Placental epithelial cell (primary cell): ENCODE data around the gene XRCC5. TPM values are rescaled to one million over a fixed set of nuclear protein-coding genes. Genes with fewer than 3 reads are reported as not detected.

Experiments
- total RNA-seq: library from RNA; depleted of rRNA; stranded (reverse); fragments of >200 nt; gene quantifications from 2 replicates; pipeline ENCODE4 v1.2.3, GENCODE V29; 2012

Gene XRCC5
- 154 and 220 TPM in 2 replicates for total RNA-seq

DNA sequence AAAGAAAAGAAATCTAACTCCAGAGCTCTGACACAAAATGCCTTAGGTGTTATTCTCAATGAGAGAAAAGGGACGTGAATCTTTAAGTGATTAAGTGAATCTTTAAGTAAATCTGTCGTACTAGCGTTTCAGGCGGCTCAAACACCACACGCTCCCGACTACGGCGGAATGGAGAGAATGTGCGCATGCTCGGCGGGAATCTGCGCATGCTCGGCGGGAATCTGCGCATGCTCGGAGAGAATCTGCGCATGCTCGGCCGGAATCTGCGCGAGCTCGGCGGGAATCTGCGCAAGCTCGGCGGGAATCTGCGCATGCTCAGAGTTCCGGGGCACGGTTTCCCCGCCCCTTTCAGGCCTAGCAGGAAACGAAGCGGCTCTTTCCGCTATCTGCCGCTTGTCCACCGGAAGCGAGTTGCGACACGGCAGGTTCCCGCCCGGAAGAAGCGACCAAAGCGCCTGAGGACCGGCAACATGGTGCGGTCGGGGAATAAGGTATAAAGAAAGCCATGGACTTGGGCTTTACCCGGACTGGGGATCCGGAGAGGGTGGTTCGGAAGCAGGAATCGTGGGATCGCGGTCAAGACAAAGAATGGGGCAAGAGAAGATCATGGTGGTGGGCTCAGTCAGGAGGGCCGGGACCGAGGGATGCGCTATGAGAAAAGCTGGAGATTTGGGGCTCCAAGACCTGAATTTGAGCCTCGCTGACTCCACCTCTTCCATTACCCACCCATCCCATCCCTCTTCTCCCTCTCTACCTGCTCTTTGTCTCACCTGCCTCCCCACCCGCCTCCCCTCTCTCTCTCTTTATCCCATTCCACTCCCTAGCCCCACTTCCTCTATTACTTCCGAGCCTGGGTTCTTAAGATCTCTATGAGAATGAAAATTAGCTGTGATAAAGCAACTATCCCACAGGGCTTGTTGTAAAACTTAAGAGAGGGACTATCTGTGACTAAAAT, at the start of gene XRCC5:
TSS of gene XRCC5 (plus strand) at position 382 of the 955 bp plus-strand sequence. CDS start at position 471, 89 bp downstream.

GRCh38 chr2:216081487-216082116, 27.5 kb upstream of the XRCC5 start, which contains the start of the genes PECR and TMEM169:
Gene PECR (minus strand): TSS chr2:216081809. CDS start chr2:216081741, 68 bp downstream.
Gene TMEM169 (plus strand): TSS chr2:216081919. CDS start chr2:216095964, 14,045 bp downstream.

Other genes with a start within 250 kb of the XRCC5 start
- 2.0 and 8.1 TPM in 2 replicates for gene MREG, start 95.8 kb upstream of the XRCC5 start, total RNA-seq
- gene PECR, start 27.5 kb upstream of the XRCC5 start, total RNA-seq = 9.2 and 9.4 TPM in 2 replicates
- 0.39 TPM in 1 of 2 replicates, not detected in the other for gene TMEM169, start 27.4 kb upstream of the XRCC5 start, total RNA-seq